Measurements from ENCODE around the gene SCARF2. TPM values are rescaled to one million over a fixed set of nuclear protein-coding genes. Genes with fewer than 3 reads are reported as not detected.
A peak's percentile ranks its signal among the peaks of the same experiment; 100 is the strongest.

The SCARF2 gene
- polyA plus RNA-seq, 3 donors: 0.12 to 0.51 TPM; not detected in 1

GRCh38 chr22:20405291-20405930, 32.2 kb downstream of the SCARF2 start:
- H3K9me3 ChIP-seq (replicated peaks in 1 of 2; ENCODE audit: control insufficient read depth in 1 of 2, insufficient read depth in 1 of 2, low read length in 2 of 2): no peaks in the 10 kb centered on the region
- H3K27ac Mint-ChIP-seq: peak overlapping the region in 3 of 7 donors; percentile 5 to 67 (median 18)
- H3K4me1 ChIP-seq (ENCODE audit: control insufficient read depth in 1 of 2, insufficient read depth in 2 of 2, low read length in 2 of 2): no peaks in the 10 kb centered on the region
- H3K36me3 Mint-ChIP-seq: peaks cover 38 to 48% of the 10 kb centered on the region in 2 donors
- H3K4me2 ChIP-seq (replicated peaks; ENCODE audit: extremely low read depth, low read length, poor library complexity, severe bottlenecking): no peak overlapping the region
- H3K9me3 Mint-ChIP-seq: peaks cover 0 to 2% (median 0%) of the 10 kb centered on the region in 7 donors
- H3K4me3 ChIP-seq (replicated peaks in 1 of 3; ENCODE audit: low read depth in 2 of 3, low read length in 3 of 3): no peak overlapping the region
- H3K4me3 Mint-ChIP-seq: no peak overlapping the region
- no peaks in the 10 kb centered on the region for H3K79me2 ChIP-seq (ENCODE audit: insufficient read depth, low read length)
- no peaks in the 10 kb centered on the region for H3K27me3 ChIP-seq (ENCODE audit: control insufficient read depth in 2 of 2, insufficient read depth in 2 of 2, low read length in 2 of 2)
- no peak overlapping the region for H3K9ac ChIP-seq (ENCODE audit: insufficient read depth, low read length, poor library complexity, severe bottlenecking)
- no peak overlapping the region for H3K27ac ChIP-seq (ENCODE audit: low read depth in 1 of 2, low read length in 2 of 2)
- peaks cover 20 to 49% of the 10 kb centered on the region in 2 donors for H3K36me3 ChIP-seq (replicated peaks in 1 of 2; ENCODE audit: control insufficient read depth in 1 of 2, insufficient read depth in 2 of 2, low read length in 2 of 2)
- peaks cover 0 to 2% (median 0%) of the 10 kb centered on the region in 3 donors for H3K27me3 Mint-ChIP-seq (ENCODE audit: low read depth in 3 of 3)
- no peaks in the 10 kb centered on the region for H4K20me1 ChIP-seq (ENCODE audit: insufficient read depth, low read length)
- TF ChIP-seq CTCF (IDR thresholded peaks at IDR 0.05): no peak
- no peak for DNase-seq
- no peak overlapping the region for H2AFZ ChIP-seq (ENCODE audit: insufficient read depth, low read depth, low read length, poor library complexity, severe bottlenecking)
- intact Hi-C loops (cut with micrococcal nuclease): no loop called here
- H3K4me1 Mint-ChIP-seq: no peaks in the 10 kb centered on the region
- WGBS (ENCODE audit: insufficient coverage): 98% methylated on average over 43 of the region's 45 CpGs

GRCh38 chr22:20404881-20405280, 32.7 kb downstream of the SCARF2 start:
- Mint-ChIP-seq H3K4me1 (no peaks in the 10 kb centered on the region), H3K9me3 (peaks cover 0 to 2% (median 0%) of the 10 kb centered on the region in 7 donors), H3K27me3 (ENCODE audit: low read depth in 3 of 3) (peaks cover 0 to 2% (median 0%) of the 10 kb centered on the region in 3 donors), H3K4me3 (no peak overlapping the region), H3K27ac (peak overlapping the region in 3 of 7 donors; percentile 5 to 67 (median 18)), H3K36me3 (peaks cover 38 to 48% of the 10 kb centered on the region in 2 donors)
- no peak for TF ChIP-seq CTCF (IDR thresholded peaks at IDR 0.05)
- DNase-seq: no peak
- H3K9me3 ChIP-seq (replicated peaks in 1 of 2; ENCODE audit: control insufficient read depth in 1 of 2, insufficient read depth in 1 of 2, low read length in 2 of 2): no peaks in the 10 kb centered on the region
- WGBS (ENCODE audit: insufficient coverage): 93% methylated on average over 17 of the region's 18 CpGs
- no peak overlapping the region for H3K4me3 ChIP-seq (replicated peaks in 1 of 3; ENCODE audit: low read depth in 2 of 3, low read length in 3 of 3)
- no peak overlapping the region for H3K27ac ChIP-seq (ENCODE audit: low read depth in 1 of 2, low read length in 2 of 2)
- no peaks in the 10 kb centered on the region for H4K20me1 ChIP-seq (ENCODE audit: insufficient read depth, low read length)
- H3K9ac ChIP-seq (ENCODE audit: insufficient read depth, low read length, poor library complexity, severe bottlenecking): no peak overlapping the region
- no peaks in the 10 kb centered on the region for H3K79me2 ChIP-seq (ENCODE audit: insufficient read depth, low read length)
- peaks cover 20 to 51% of the 10 kb centered on the region in 2 donors for H3K36me3 ChIP-seq (replicated peaks in 1 of 2; ENCODE audit: control insufficient read depth in 1 of 2, insufficient read depth in 2 of 2, low read length in 2 of 2)
- no peaks in the 10 kb centered on the region for H3K27me3 ChIP-seq (ENCODE audit: control insufficient read depth in 2 of 2, insufficient read depth in 2 of 2, low read length in 2 of 2)
- no peak overlapping the region for H2AFZ ChIP-seq (ENCODE audit: insufficient read depth, low read depth, low read length, poor library complexity, severe bottlenecking)
- H3K4me2 ChIP-seq (replicated peaks; ENCODE audit: extremely low read depth, low read length, poor library complexity, severe bottlenecking): no peak overlapping the region
- H3K4me1 ChIP-seq (ENCODE audit: control insufficient read depth in 1 of 2, insufficient read depth in 2 of 2, low read length in 2 of 2): no peaks in the 10 kb centered on the region
- intact Hi-C loops (cut with micrococcal nuclease): no loop called here
